Measurements from ENCODE around the gene NR1H4. TPM values are rescaled to one million over a fixed set of nuclear protein-coding genes. Genes with fewer than 3 reads are reported as not detected.

The NR1H4 gene
- total and polyA plus RNA-seq, 2 of the 13 experiments (the other 11 are each of a cell fraction or from before 2014, with no cell fraction given): 27.3 to 114 TPM

GRCh38 chr12:100555722-100556121 is 82.1 kb downstream of the NR1H4 start (continued):
- TF ChIP-seq KLF13 (CRISPR knock-in tag; IDR thresholded peaks at IDR 0.05) (no peak), HNRNPH1 (optimal IDR thresholded peaks at IDR 0.05; ENCODE audit: low read depth, low read length) (no peak), SMAD9 (CRISPR knock-in tag; IDR thresholded peaks at IDR 0.05) (no peak), CERS6 (CRISPR knock-in tag; IDR thresholded peaks at IDR 0.05) (no peak), PPARG (CRISPR knock-in tag; conservative IDR thresholded peaks at IDR 0.05) (peak; percentile 71; the same call in 1 of the 2 replicates), SAFB2 (CRISPR knock-in tag; IDR thresholded peaks at IDR 0.05; ENCODE audit: borderline replicate concordance, low read depth) (no peak), CEBPG (CRISPR knock-in tag; IDR thresholded peaks at IDR 0.05) (peak; percentile 88), KDM2A (CRISPR knock-in tag; IDR thresholded peaks at IDR 0.05; ENCODE audit: borderline replicate concordance, low read depth) (no peak), PAXIP1 (CRISPR knock-in tag; conservative IDR thresholded peaks at IDR 0.05) (peak; percentile 53), TGIF2 (CRISPR knock-in tag; IDR thresholded peaks at IDR 0.05) (no peak), ZNF567 (CRISPR knock-in tag; IDR thresholded peaks at IDR 0.05; ENCODE audit: borderline replicate concordance) (no peak), KIAA2018 (CRISPR knock-in tag; IDR thresholded peaks at IDR 0.05; ENCODE audit: borderline replicate concordance) (no peak), RBFOX2 (IDR thresholded peaks at IDR 0.05; ENCODE audit: low read depth, low read length) (no peak)
